Measurements from ENCODE around the gene PPIA.

The PPIA gene

GRCh38 chr7:44767134-44767911 lies 29.2 kb upstream of the PPIA start:
- Histone ChIP-seq H3K27ac (ENCODE audit: low read length) (no peak overlapping the region), H3K4me3 (ENCODE audit: low read length) (no peak overlapping the region), H2AFZ (ENCODE audit: low read length) (no peak overlapping the region), H3K9ac (ENCODE audit: low read length) (no peak overlapping the region), H3F3A (ENCODE audit: insufficient read depth, low read length) (peaks cover 26% of the 10 kb centered on the region), H3K9me2 (replicated peaks; ENCODE audit: insufficient read depth, low read length) (no peaks in the 10 kb centered on the region), H3K79me2 (ENCODE audit: low read length) (no peaks in the 10 kb centered on the region; the same call in 1 of the 2 replicates), H4K20me1 (ENCODE audit: insufficient read depth, low read length) (0 out of 2 replicates have a peak, but pooled peaks cover 3% of the 10 kb centered on the region), H3K36me3 (replicated peaks; ENCODE audit: insufficient read depth, low read length) (peaks cover 4% of the 10 kb centered on the region), H3K4me2 (ENCODE audit: low read depth, low read length) (no peak overlapping the region), H3K9me3 (replicated peaks; ENCODE audit: insufficient read depth, low read length) (no peaks in the 10 kb centered on the region), H3K27me3 (replicated peaks; ENCODE audit: insufficient read depth, low read length) (no peaks in the 10 kb centered on the region), H3K4me1 (ENCODE audit: low read length) (peaks cover 35% of the 10 kb centered on the region)
- no peak for DNase-seq
- TF ChIP-seq EZH2phosphoT487 (IDR thresholded peaks at IDR 0.05; ENCODE audit: low read length) (no peak), CTCF (IDR thresholded peaks at IDR 0.05; ENCODE audit: low read length) (no peak), EZH2 (optimal IDR thresholded peaks at IDR 0.05; ENCODE audit: low read depth, low read length) (no peak)

DNA sequence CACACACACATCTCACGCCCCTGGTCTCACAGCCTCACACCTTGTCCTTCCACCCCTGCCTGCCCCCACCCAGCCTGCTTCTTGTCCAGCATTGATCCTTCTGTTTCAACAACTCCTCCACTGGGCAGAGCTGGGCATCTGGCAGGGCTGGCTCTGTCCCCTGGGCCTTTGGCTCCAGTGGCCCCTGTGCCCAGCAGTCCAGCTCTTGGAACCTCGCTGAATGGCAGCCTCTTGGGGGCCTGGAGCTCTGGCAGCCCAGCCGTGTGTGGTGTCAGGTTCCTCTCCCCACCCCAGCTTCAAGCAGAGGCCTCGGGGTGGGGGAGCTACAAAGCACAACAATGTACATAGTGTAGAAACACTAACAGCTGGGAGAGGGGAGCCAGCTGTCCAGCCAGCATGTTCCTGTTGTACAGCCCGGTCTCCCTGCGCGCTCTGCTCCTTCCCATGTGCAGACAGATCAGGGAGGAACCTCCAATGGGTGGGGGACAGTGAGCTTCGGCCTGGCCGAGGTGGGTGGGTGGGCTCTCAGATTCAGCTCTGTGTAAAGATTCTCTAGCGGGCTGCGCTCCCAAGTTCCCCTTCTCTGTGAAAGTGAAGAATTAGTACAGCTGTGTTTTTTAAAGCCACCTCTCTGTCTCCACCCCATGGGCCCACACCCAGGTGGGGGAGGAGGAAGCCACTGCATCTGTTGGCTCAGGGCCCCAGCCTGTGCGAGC lies 28.4 kb upstream of the PPIA start:
- TF ChIP-seq EZH2phosphoT487 (IDR thresholded peaks at IDR 0.05; ENCODE audit: low read length) = no peak
- no peak for TF ChIP-seq CTCF (IDR thresholded peaks at IDR 0.05; ENCODE audit: low read length)
- no peak for TF ChIP-seq EZH2 (optimal IDR thresholded peaks at IDR 0.05; ENCODE audit: low read depth, low read length)

DNA sequence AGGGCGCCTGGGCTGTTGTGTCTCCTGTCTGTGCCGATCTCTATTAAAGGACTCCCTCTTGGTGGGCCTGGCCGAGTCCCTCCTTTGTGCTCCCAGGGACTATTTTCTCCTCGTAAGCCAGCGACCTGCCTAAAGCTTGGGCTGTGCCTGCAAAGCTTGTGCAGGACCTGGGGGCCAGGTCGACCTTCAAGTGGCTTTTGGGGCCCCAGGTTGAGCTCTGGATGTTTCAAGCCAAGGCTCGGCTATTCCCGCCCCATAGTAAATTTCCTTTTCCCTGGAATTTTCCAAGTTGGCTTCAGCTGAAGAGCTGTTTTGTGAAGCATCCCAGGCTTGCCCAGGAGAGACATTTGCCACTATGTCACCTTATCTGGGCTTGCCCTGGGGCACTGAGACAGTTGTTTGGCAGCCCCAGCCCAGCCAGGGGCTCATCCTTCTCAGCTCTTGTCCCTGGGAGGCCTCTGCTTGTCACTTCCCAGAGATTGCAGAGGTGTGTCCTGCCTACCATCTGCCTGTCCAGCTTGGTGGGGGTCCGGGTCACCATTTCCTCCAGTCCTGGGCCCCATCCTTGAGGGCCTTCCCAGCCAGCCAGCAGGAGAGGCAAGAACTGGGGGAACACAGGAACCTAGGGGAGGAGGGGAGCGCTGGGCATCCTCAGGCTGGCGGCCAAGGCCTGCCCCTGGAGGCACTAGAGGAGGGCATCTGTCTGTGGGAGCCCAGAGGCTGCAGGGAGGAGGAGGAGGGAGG lies 27.7 kb upstream of the PPIA start:
- Histone ChIP-seq H3K4me1 (ENCODE audit: low read length) (peaks cover 35% of the 10 kb centered on the region), H3K79me2 (ENCODE audit: low read length) (no peaks in the 10 kb centered on the region), H3K27me3 (replicated peaks; ENCODE audit: insufficient read depth, low read length) (no peaks in the 10 kb centered on the region), H3K9ac (ENCODE audit: low read length) (no peak overlapping the region), H3K4me3 (ENCODE audit: low read length) (no peak overlapping the region), H2AFZ (ENCODE audit: low read length) (no peak overlapping the region), H3K9me3 (replicated peaks; ENCODE audit: insufficient read depth, low read length) (no peaks in the 10 kb centered on the region), H3K27ac (ENCODE audit: low read length) (no peak overlapping the region), H3K9me2 (replicated peaks; ENCODE audit: insufficient read depth, low read length) (no peaks in the 10 kb centered on the region), H3K4me2 (ENCODE audit: low read depth, low read length) (peak overlapping the region; percentile 30), H4K20me1 (ENCODE audit: insufficient read depth, low read length) (0 out of 2 replicates have a peak, but pooled peaks cover 3% of the 10 kb centered on the region), H3F3A (ENCODE audit: insufficient read depth, low read length) (peaks cover 26% of the 10 kb centered on the region), H3K36me3 (replicated peaks; ENCODE audit: insufficient read depth, low read length) (peaks cover 4% of the 10 kb centered on the region)
- TF ChIP-seq EZH2phosphoT487 (IDR thresholded peaks at IDR 0.05; ENCODE audit: low read length) (no peak), CTCF (IDR thresholded peaks at IDR 0.05; ENCODE audit: low read length) (no peak), EZH2 (optimal IDR thresholded peaks at IDR 0.05; ENCODE audit: low read depth, low read length) (no peak)
- DNase-seq = no peak

More for the DNA sequence above, 28.4 kb upstream of the PPIA start:
- no peak overlapping the region; the same call in 1 of the 2 replicates for H3K4me2 ChIP-seq (ENCODE audit: low read depth, low read length)
- H4K20me1 ChIP-seq (ENCODE audit: insufficient read depth, low read length) = 0 out of 2 replicates have a peak, but pooled peaks cover 3% of the 10 kb centered on the region
- no peak overlapping the region for H3K9ac ChIP-seq (ENCODE audit: low read length)
- H3F3A ChIP-seq (ENCODE audit: insufficient read depth, low read length) = peaks cover 26% of the 10 kb centered on the region
- no peak overlapping the region for H2AFZ ChIP-seq (ENCODE audit: low read length)
- no peak overlapping the region; the same call in 1 of the 2 replicates for H3K27ac ChIP-seq (ENCODE audit: low read length)
- H3K79me2 ChIP-seq (ENCODE audit: low read length) = no peaks in the 10 kb centered on the region
- peaks cover 35% of the 10 kb centered on the region for H3K4me1 ChIP-seq (ENCODE audit: low read length)
- H3K36me3 ChIP-seq (replicated peaks; ENCODE audit: insufficient read depth, low read length) = peaks cover 4% of the 10 kb centered on the region
- peak; percentile 45 for DNase-seq
- H3K4me3 ChIP-seq (ENCODE audit: low read length) = no peak overlapping the region
- no peaks in the 10 kb centered on the region for H3K9me2 ChIP-seq (replicated peaks; ENCODE audit: insufficient read depth, low read length)
- H3K9me3 ChIP-seq (replicated peaks; ENCODE audit: insufficient read depth, low read length) = no peaks in the 10 kb centered on the region
- H3K27me3 ChIP-seq (replicated peaks; ENCODE audit: insufficient read depth, low read length) = no peaks in the 10 kb centered on the region
